Measurements from ENCODE around the gene C1orf198. TPM values are rescaled to one million over a fixed set of nuclear protein-coding genes. Genes with fewer than 3 reads are reported as not detected.

C1orf198 gene
- total RNA-seq, 1 donor from 2014 or later, result 27.3 TPM

DNA sequence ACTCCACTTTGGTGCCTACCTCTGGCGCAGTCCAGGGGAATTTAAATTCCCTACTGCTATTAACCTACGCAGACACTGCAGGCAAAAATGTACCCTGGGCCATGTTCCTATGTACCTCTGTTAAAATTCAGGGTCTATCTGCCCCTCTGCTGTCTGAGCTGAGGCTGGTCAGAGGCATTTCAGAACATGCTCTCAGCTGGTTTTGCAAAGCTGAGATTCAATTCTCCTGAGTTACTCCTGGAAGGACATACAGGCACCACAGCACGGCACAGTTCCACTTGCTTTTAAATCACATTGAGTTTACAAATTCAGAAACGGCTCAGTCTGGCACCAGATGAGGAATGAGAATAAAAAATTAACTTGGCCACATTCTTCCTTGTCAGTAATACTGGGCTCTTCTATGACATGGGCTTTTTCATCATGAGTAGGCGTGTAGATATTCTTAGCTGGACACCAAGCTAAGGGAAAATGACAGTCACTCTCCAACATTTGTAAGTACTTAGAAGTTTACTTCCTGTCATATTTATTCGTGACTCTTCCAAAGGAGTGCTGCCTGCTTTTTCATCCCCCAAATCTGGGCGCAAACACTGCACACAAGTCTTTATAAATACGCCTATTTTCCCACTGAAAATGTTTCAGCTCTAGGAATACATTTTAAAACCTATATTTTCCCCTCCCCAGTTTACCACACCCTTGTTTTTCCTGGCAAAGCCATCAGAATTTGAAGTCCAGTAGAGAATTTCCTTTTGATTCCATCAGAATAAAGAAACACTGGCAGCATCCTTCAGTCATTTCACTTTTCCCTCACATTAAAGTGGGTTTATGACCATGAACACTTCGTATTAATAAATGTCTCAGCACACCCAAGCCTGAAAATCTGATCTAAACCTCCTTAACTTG lies 1.9 kb downstream of the C1orf198 start:
- Mint-ChIP-seq H3K27ac (ENCODE audit: unreplicated experiment) (no peak overlapping the region), H3K4me1 (ENCODE audit: low read depth, unreplicated experiment) (peaks cover 34% of the 10 kb centered on the region), H3K4me3 (ENCODE audit: unreplicated experiment) (peak overlapping the region; percentile 95), H3K36me3 (ENCODE audit: unreplicated experiment) (peaks cover 2% of the 10 kb centered on the region), H3K9me3 (ENCODE audit: unreplicated experiment) (peaks cover 5% of the 10 kb centered on the region), H3K27me3 (ENCODE audit: unreplicated experiment) (no peaks in the 10 kb centered on the region)
- TF ChIP-seq, protein P1, sequence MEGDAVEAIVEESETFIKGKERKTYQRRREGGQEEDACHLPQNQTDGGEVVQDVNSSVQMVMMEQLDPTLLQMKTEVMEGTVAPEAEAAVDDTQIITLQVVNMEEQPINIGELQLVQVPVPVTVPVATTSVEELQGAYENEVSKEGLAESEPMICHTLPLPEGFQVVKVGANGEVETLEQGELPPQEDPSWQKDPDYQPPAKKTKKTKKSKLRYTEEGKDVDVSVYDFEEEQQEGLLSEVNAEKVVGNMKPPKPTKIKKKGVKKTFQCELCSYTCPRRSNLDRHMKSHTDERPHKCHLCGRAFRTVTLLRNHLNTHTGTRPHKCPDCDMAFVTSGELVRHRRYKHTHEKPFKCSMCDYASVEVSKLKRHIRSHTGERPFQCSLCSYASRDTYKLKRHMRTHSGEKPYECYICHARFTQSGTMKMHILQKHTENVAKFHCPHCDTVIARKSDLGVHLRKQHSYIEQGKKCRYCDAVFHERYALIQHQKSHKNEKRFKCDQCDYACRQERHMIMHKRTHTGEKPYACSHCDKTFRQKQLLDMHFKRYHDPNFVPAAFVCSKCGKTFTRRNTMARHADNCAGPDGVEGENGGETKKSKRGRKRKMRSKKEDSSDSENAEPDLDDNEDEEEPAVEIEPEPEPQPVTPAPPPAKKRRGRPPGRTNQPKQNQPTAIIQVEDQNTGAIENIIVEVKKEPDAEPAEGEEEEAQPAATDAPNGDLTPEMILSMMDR (IDR thresholded peaks at IDR 0.05; ENCODE audit: partially characterized antibody, unreplicated experiment), result no peak
- DNase-seq, result no peak

GRCh38 chr1:230865062-230865817 lies 3.1 kb downstream of the C1orf198 start:
- peak overlapping the region; percentile 35 for H3K4me3 Mint-ChIP-seq (ENCODE audit: unreplicated experiment)
- no peak overlapping the region for H3K27ac Mint-ChIP-seq (ENCODE audit: unreplicated experiment)
- no peak for DNase-seq
- peaks cover 5% of the 10 kb centered on the region for H3K9me3 Mint-ChIP-seq (ENCODE audit: unreplicated experiment)
- no peaks in the 10 kb centered on the region for H3K36me3 Mint-ChIP-seq (ENCODE audit: unreplicated experiment)
- peaks cover 34% of the 10 kb centered on the region for H3K4me1 Mint-ChIP-seq (ENCODE audit: low read depth, unreplicated experiment)
- no peaks in the 10 kb centered on the region for H3K27me3 Mint-ChIP-seq (ENCODE audit: unreplicated experiment)
- TF ChIP-seq, protein P1 (IDR thresholded peaks at IDR 0.05; ENCODE audit: partially characterized antibody, unreplicated experiment), result no peak

GRCh38 chr1:230864441-230864840 lies 3.9 kb downstream of the C1orf198 start:
- DNase-seq, result no peak
- H3K4me3 Mint-ChIP-seq (ENCODE audit: unreplicated experiment), result peak overlapping the region; percentile 69

DNA sequence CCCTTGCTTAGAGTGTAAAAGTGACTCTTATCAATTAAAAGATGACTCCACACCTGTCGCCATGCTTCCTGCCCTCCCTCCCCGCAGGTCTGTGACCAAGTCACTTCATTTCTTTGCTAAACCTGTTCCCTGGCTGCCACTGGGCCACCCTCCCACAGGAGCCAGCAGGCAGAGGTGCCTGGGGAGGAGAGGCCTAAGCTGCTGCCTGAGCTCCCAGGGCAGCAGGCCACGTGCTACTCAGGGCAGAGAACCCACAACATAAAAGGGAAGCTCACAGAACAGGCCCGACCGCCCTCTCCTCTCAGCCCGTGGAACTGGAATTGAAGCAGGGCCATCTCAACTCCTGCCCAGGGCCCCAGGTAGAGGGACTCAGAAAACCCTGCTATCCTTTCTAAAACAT lies 4.9 kb downstream of the C1orf198 start:
- H3K36me3 Mint-ChIP-seq (ENCODE audit: unreplicated experiment), result no peaks in the 10 kb centered on the region
- H3K27me3 Mint-ChIP-seq (ENCODE audit: unreplicated experiment), result no peaks in the 10 kb centered on the region
- no peak overlapping the region for H3K4me3 Mint-ChIP-seq (ENCODE audit: unreplicated experiment)
- H3K4me1 Mint-ChIP-seq (ENCODE audit: low read depth, unreplicated experiment), result peaks cover 34% of the 10 kb centered on the region
- TF ChIP-seq, protein P1 (IDR thresholded peaks at IDR 0.05; ENCODE audit: partially characterized antibody, unreplicated experiment), result no peak
- H3K9me3 Mint-ChIP-seq (ENCODE audit: unreplicated experiment), result peaks cover 5% of the 10 kb centered on the region
- DNase-seq, result no peak
- H3K27ac Mint-ChIP-seq (ENCODE audit: unreplicated experiment), result no peak overlapping the region

More at GRCh38 chr1:230864441-230864840, 3.9 kb downstream of the C1orf198 start:
- H3K4me1 Mint-ChIP-seq (ENCODE audit: low read depth, unreplicated experiment), result peaks cover 34% of the 10 kb centered on the region
- H3K27me3 Mint-ChIP-seq (ENCODE audit: unreplicated experiment), result no peaks in the 10 kb centered on the region
- no peak overlapping the region for H3K27ac Mint-ChIP-seq (ENCODE audit: unreplicated experiment)
- TF ChIP-seq, protein P1 (IDR thresholded peaks at IDR 0.05; ENCODE audit: partially characterized antibody, unreplicated experiment), result no peak
- no peaks in the 10 kb centered on the region for H3K36me3 Mint-ChIP-seq (ENCODE audit: unreplicated experiment)
- peaks cover 5% of the 10 kb centered on the region for H3K9me3 Mint-ChIP-seq (ENCODE audit: unreplicated experiment)
